ENCODE data around the gene PARP16. TPM values are rescaled to one million over a fixed set of nuclear protein-coding genes. Genes with fewer than 3 reads are reported as not detected.

PARP16 gene
- total RNA-seq, 1 experiment from 2014 or later: 4.7 TPM

DNA sequence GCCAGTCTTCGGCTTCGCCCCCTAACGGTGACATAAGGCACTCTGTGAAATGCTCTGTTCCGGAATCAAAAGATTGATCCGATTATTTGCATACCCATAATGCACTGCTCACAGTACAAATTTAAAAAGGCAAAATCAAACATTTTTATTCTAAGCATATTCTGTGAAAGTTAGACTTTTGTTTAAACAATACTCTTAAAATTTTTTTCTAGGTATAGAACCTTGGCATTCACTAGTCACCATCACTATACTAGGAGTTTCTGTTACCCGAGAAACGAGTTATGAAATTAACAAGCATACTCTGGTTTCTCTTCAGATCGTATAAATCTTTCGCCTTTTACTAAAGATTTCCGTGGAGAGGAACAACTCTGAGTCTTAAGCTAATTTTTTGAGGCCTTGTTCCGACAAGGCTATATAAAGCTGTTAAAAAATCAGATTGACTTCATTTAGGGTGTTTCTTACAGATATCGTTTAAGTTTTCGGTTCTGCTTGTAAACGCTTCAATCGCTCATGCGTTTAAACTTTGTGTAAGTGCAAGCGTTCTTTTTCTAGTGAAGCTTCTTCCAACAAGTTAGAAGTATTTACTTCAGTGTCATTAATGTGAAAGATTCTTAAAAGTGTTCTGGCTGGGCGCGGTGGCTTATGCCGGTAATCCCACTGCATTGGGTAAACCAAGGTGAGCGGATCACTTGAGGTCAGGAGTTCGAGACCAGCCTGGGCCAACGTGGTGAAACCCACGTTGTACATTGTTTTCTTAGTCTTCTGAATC, 17.9 kb upstream of the PARP16 start, which contains the start of gene RNU5B-1 (continued):
- TF ChIP-seq ZNF121 (CRISPR knock-in tag; IDR thresholded peaks at IDR 0.05): no peak
- peak; percentile 80 for TF ChIP-seq FOXJ3 (CRISPR knock-in tag; IDR thresholded peaks at IDR 0.05; ENCODE audit: borderline replicate concordance)
- peak; percentile 82; the same call in 1 of the 2 replicates for TF ChIP-seq SMAD3 (CRISPR knock-in tag; IDR thresholded peaks at IDR 0.05; ENCODE audit: borderline replicate concordance)
- 0 out of 2 replicates have a peak, but pooled peaks have one; percentile 3 for TF ChIP-seq GTF2I (CRISPR knock-in tag; conservative IDR thresholded peaks at IDR 0.05)
- TF ChIP-seq, protein P1, sequence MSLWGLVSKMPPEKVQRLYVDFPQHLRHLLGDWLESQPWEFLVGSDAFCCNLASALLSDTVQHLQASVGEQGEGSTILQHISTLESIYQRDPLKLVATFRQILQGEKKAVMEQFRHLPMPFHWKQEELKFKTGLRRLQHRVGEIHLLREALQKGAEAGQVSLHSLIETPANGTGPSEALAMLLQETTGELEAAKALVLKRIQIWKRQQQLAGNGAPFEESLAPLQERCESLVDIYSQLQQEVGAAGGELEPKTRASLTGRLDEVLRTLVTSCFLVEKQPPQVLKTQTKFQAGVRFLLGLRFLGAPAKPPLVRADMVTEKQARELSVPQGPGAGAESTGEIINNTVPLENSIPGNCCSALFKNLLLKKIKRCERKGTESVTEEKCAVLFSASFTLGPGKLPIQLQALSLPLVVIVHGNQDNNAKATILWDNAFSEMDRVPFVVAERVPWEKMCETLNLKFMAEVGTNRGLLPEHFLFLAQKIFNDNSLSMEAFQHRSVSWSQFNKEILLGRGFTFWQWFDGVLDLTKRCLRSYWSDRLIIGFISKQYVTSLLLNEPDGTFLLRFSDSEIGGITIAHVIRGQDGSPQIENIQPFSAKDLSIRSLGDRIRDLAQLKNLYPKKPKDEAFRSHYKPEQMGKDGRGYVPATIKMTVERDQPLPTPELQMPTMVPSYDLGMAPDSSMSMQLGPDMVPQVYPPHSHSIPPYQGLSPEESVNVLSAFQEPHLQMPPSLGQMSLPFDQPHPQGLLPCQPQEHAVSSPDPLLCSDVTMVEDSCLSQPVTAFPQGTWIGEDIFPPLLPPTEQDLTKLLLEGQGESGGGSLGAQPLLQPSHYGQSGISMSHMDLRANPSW (CRISPR knock-in tag; conservative IDR thresholded peaks at IDR 0.05; ENCODE audit: low read depth): no peak
- peak; percentile 74; the same call in 1 of the 2 replicates for TF ChIP-seq JAZF1 (CRISPR knock-in tag; IDR thresholded peaks at IDR 0.05)
- TF ChIP-seq, protein P2, sequence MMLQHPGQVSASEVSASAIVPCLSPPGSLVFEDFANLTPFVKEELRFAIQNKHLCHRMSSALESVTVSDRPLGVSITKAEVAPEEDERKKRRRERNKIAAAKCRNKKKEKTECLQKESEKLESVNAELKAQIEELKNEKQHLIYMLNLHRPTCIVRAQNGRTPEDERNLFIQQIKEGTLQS (CRISPR knock-in tag; conservative IDR thresholded peaks at IDR 0.05): no peak
- TF ChIP-seq NR2C2 (CRISPR knock-in tag; IDR thresholded peaks at IDR 0.05): 0 out of 2 replicates have a peak, but pooled peaks have one; percentile 27
- TF ChIP-seq, protein P3, sequence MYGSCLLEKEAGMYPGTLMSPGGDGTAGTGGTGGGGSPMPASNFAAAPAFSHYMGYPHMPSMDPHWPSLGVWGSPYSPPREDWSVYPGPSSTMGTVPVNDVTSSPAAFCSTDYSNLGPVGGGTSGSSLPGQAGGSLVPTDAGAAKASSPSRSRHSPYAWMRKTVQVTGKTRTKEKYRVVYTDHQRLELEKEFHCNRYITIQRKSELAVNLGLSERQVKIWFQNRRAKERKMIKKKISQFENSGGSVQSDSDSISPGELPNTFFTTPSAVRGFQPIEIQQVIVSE (CRISPR knock-in tag; IDR thresholded peaks at IDR 0.05; ENCODE audit: borderline replicate concordance): peak; percentile 98
- peak; percentile 45; the same call in 1 of the 2 replicates for TF ChIP-seq ZNF423 (CRISPR knock-in tag; IDR thresholded peaks at IDR 0.05)
- no peak for TF ChIP-seq GRHL2 (CRISPR knock-in tag; IDR thresholded peaks at IDR 0.05; ENCODE audit: insufficient replicate concordance, severe bottlenecking)
- TF ChIP-seq TEAD4 (CRISPR knock-in tag; IDR thresholded peaks at IDR 0.05): peak; percentile 67; the same call in 1 of the 2 replicates
- TF ChIP-seq FOXK1 (CRISPR knock-in tag; IDR thresholded peaks at IDR 0.05): no peak; the same call in 1 of the 2 replicates
- TF ChIP-seq, protein P4, sequence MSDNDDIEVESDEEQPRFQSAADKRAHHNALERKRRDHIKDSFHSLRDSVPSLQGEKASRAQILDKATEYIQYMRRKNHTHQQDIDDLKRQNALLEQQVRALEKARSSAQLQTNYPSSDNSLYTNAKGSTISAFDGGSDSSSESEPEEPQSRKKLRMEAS (CRISPR knock-in tag; IDR thresholded peaks at IDR 0.05): no peak
- no peak for TF ChIP-seq IRF2 (CRISPR knock-in tag; IDR thresholded peaks at IDR 0.05; ENCODE audit: borderline replicate concordance, low read depth)
- TF ChIP-seq, protein P5, sequence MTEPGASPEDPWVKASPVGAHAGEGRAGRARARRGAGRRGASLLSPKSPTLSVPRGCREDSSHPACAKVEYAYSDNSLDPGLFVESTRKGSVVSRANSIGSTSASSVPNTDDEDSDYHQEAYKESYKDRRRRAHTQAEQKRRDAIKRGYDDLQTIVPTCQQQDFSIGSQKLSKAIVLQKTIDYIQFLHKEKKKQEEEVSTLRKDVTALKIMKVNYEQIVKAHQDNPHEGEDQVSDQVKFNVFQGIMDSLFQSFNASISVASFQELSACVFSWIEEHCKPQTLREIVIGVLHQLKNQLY (CRISPR knock-in tag; IDR thresholded peaks at IDR 0.05): no peak
- TF ChIP-seq NR3C1 (CRISPR knock-in tag; conservative IDR thresholded peaks at IDR 0.05; ENCODE audit: low read depth): no peak
- TF ChIP-seq, protein P6, sequence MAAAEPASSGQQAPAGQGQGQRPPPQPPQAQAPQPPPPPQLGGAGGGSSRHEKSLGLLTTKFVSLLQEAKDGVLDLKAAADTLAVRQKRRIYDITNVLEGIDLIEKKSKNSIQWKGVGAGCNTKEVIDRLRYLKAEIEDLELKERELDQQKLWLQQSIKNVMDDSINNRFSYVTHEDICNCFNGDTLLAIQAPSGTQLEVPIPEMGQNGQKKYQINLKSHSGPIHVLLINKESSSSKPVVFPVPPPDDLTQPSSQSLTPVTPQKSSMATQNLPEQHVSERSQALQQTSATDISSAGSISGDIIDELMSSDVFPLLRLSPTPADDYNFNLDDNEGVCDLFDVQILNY (CRISPR knock-in tag; IDR thresholded peaks at IDR 0.05): 0 out of 2 replicates have a peak, but pooled peaks have one; percentile 40
- TF ChIP-seq, protein P7, sequence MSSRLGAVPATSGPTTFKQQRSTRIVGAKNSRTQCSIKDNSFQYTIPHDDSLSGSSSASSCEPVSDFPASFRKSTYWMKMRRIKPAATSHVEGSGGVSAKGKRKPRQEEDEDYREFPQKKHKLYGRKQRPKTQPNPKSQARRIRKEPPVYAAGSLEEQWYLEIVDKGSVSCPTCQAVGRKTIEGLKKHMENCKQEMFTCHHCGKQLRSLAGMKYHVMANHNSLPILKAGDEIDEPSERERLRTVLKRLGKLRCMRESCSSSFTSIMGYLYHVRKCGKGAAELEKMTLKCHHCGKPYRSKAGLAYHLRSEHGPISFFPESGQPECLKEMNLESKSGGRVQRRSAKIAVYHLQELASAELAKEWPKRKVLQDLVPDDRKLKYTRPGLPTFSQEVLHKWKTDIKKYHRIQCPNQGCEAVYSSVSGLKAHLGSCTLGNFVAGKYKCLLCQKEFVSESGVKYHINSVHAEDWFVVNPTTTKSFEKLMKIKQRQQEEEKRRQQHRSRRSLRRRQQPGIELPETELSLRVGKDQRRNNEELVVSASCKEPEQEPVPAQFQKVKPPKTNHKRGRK (CRISPR knock-in tag; IDR thresholded peaks at IDR 0.05; ENCODE audit: borderline replicate concordance): no peak
- TF ChIP-seq MXD4 (CRISPR knock-in tag; IDR thresholded peaks at IDR 0.05; ENCODE audit: borderline replicate concordance): no peak
- 0 out of 2 replicates have a peak, but pooled peaks have one; percentile 25 for TF ChIP-seq ZNF317 (CRISPR knock-in tag; IDR thresholded peaks at IDR 0.05; ENCODE audit: borderline replicate concordance, low read depth)
- TF ChIP-seq NFATC4 (CRISPR knock-in tag; IDR thresholded peaks at IDR 0.05): peak; percentile 96
- peak; percentile 69; the same call in 1 of the 2 replicates for TF ChIP-seq SMAD4 (CRISPR knock-in tag; IDR thresholded peaks at IDR 0.05)
- TF ChIP-seq GABPB1 (CRISPR knock-in tag; IDR thresholded peaks at IDR 0.05): no peak
